ENCODE measurements around the gene IL1B.
"Not testable (repeated sequence)": the region's sequence is repeated elsewhere in the genome, so short reads cannot be mapped to it uniquely, and the experiment has no call there.

IL1B gene

GRCh38 chr2:112869258-112869842 lies 32.8 kb upstream of the IL1B start:
- Histone ChIP-seq H3K4me1 (ENCODE audit: insufficient read depth, insufficient read length) (peaks cover 7% of the 10 kb centered on the region), H3K4me3 (ENCODE audit: insufficient read length, low read depth) (no peak overlapping the region), H3K9ac (ENCODE audit: insufficient read length, low read depth) (no peak overlapping the region), H3K9me3 (ENCODE audit: insufficient read depth, low read length) (peaks cover 36% of the 10 kb centered on the region), H3K36me3 (ENCODE audit: insufficient read depth, insufficient read length, low read length) (no peaks in the 10 kb centered on the region), H3K27me3 (ENCODE audit: insufficient read depth, insufficient read length) (no peaks in the 10 kb centered on the region)
- TF ChIP-seq YY1 (IDR thresholded peaks at IDR 0.05; ENCODE audit: insufficient read depth, insufficient read length) (no peak), ZNF274 (IDR thresholded peaks at IDR 0.05; ENCODE audit: low read depth, low read length) (no peak), SUZ12 (IDR thresholded peaks at IDR 0.05; ENCODE audit: extremely low read depth, insufficient read depth, insufficient read length) (no peak)
- no peak for DNase-seq (ENCODE audit: low read depth, low spot score)

DNA sequence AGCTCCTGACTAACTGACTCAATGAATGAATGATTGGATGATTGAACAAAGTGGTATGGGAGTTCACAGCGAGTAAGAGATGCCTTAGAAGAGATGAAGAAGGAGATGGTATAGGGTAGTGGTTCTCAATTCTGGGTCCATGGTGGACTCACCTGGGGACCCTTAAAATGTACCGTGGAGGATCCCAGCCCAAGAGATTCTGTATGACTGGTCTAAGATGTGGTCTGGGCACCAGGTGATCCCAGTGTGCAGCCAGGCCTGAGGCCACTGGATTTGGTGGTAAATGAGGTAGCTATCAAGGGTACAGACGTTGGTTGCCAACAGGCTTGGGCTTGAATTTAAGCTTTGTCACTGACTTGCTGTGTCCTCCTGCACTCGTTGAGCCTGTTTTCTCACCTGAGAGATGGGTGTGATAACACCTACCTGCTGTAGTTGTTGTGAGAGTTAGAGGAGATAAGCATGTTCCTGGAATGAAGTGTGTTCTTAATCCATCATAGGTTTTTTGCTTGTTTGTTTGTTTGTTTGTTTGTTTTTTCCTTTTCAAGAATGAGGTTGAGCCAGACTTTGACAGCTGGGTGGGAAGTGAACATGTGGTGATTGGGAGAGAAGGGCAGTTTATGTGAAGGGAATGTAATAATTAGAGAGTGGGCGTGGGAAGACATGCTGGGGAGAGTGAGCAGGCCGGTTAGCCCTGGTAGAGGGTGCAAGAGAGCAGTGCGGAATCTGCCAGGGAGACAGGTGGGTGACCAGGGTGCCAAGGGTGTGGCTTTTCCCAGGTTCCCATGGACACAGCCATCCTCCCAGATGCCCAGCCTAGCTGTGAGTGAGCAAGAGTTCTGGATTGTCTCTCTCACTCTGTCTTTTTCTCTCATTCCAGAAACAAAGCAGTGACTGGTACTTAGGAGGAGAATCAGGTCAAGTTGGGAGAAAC lies 31.4 kb upstream of the IL1B start:
- H3K36me3 ChIP-seq (ENCODE audit: insufficient read depth, insufficient read length, low read length) = no peaks in the 10 kb centered on the region
- peaks cover 7% of the 10 kb centered on the region for H3K4me1 ChIP-seq (ENCODE audit: insufficient read depth, insufficient read length)
- no peak overlapping the region for H3K9ac ChIP-seq (ENCODE audit: insufficient read length, low read depth)
- TF ChIP-seq ZNF274 (IDR thresholded peaks at IDR 0.05; ENCODE audit: low read depth, low read length) (no peak), YY1 (IDR thresholded peaks at IDR 0.05; ENCODE audit: insufficient read depth, insufficient read length) (no peak), SUZ12 (IDR thresholded peaks at IDR 0.05; ENCODE audit: extremely low read depth, insufficient read depth, insufficient read length) (no peak)
- H3K9me3 ChIP-seq (ENCODE audit: insufficient read depth, low read length) = peaks cover 48% of the 10 kb centered on the region
- no peaks in the 10 kb centered on the region for H3K27me3 ChIP-seq (ENCODE audit: insufficient read depth, insufficient read length)
- H3K4me3 ChIP-seq (ENCODE audit: insufficient read length, low read depth) = no peak overlapping the region
- no peak for DNase-seq (ENCODE audit: low read depth, low spot score)

- peaks cover 64% of the 10 kb centered on the region for H3K9me3 ChIP-seq (ENCODE audit: insufficient read depth, low read length)
- H3K36me3 ChIP-seq (ENCODE audit: insufficient read depth, insufficient read length, low read length) = no peaks in the 10 kb centered on the region
- TF ChIP-seq ZNF274 (IDR thresholded peaks at IDR 0.05; ENCODE audit: low read depth, low read length) = no peak
- TF ChIP-seq YY1 (IDR thresholded peaks at IDR 0.05; ENCODE audit: insufficient read depth, insufficient read length) = no peak
- TF ChIP-seq SUZ12 (IDR thresholded peaks at IDR 0.05; ENCODE audit: extremely low read depth, insufficient read depth, insufficient read length) = no peak
- peaks cover 6% of the 10 kb centered on the region for H3K4me1 ChIP-seq (ENCODE audit: insufficient read depth, insufficient read length)
- no peak overlapping the region for H3K4me3 ChIP-seq (ENCODE audit: insufficient read length, low read depth)
- DNase-seq (ENCODE audit: low read depth, low spot score) = no peak
- no peak overlapping the region for H3K9ac ChIP-seq (ENCODE audit: insufficient read length, low read depth)
- H3K27me3 ChIP-seq (ENCODE audit: insufficient read depth, insufficient read length) = no peaks in the 10 kb centered on the region
Observed at GRCh38 chr2:112866128-112866835, 29.7 kb upstream of the IL1B start.

GRCh38 chr2:112864072-112864471 lies 27.5 kb upstream of the IL1B start:
- peaks cover 86% of the 10 kb centered on the region for H3K9me3 ChIP-seq (ENCODE audit: insufficient read depth, low read length)

GRCh38 chr2:112859406-112860183 lies 23.0 kb upstream of the IL1B start:
- not testable (repeated sequence) for H3K9ac ChIP-seq (ENCODE audit: insufficient read length, low read depth); DNase-seq (ENCODE audit: low read depth, low spot score); H3K36me3 ChIP-seq (ENCODE audit: insufficient read depth, insufficient read length, low read length); H3K4me3 ChIP-seq (ENCODE audit: insufficient read length, low read depth); H3K4me1 ChIP-seq (ENCODE audit: insufficient read depth, insufficient read length); H3K27me3 ChIP-seq (ENCODE audit: insufficient read depth, insufficient read length)
- peaks cover 70% of the 10 kb centered on the region for H3K9me3 ChIP-seq (ENCODE audit: insufficient read depth, low read length)

More at GRCh38 chr2:112864072-112864471, 27.5 kb upstream of the IL1B start:
- DNase-seq (ENCODE audit: low read depth, low spot score) = no peak
- H3K27me3 ChIP-seq (ENCODE audit: insufficient read depth, insufficient read length) = no peaks in the 10 kb centered on the region
- TF ChIP-seq YY1 (IDR thresholded peaks at IDR 0.05; ENCODE audit: insufficient read depth, insufficient read length) = no peak
- no peak for TF ChIP-seq SUZ12 (IDR thresholded peaks at IDR 0.05; ENCODE audit: extremely low read depth, insufficient read depth, insufficient read length)
- TF ChIP-seq ZNF274 (IDR thresholded peaks at IDR 0.05; ENCODE audit: low read depth, low read length) = no peak
- H3K4me3 ChIP-seq (ENCODE audit: insufficient read length, low read depth) = no peak overlapping the region
- no peak overlapping the region for H3K9ac ChIP-seq (ENCODE audit: insufficient read length, low read depth)
- no peaks in the 10 kb centered on the region for H3K36me3 ChIP-seq (ENCODE audit: insufficient read depth, insufficient read length, low read length)
- H3K4me1 ChIP-seq (ENCODE audit: insufficient read depth, insufficient read length) = no peaks in the 10 kb centered on the region

GRCh38 chr2:112850588-112850987 lies 14.0 kb upstream of the IL1B start:
- peaks cover 10% of the 10 kb centered on the region; the same call in 1 of the 2 replicates for H3K9me3 ChIP-seq (ENCODE audit: insufficient read depth, low read length)
- H3K36me3 ChIP-seq (ENCODE audit: insufficient read depth, insufficient read length, low read length) = no peaks in the 10 kb centered on the region
- H3K4me3 ChIP-seq (ENCODE audit: insufficient read length, low read depth) = no peak overlapping the region
- H3K9ac ChIP-seq (ENCODE audit: insufficient read length, low read depth) = no peak overlapping the region
- H3K4me1 ChIP-seq (ENCODE audit: insufficient read depth, insufficient read length) = peaks cover 10% of the 10 kb centered on the region
- TF ChIP-seq SUZ12 (IDR thresholded peaks at IDR 0.05; ENCODE audit: extremely low read depth, insufficient read depth, insufficient read length) (no peak), YY1 (IDR thresholded peaks at IDR 0.05; ENCODE audit: insufficient read depth, insufficient read length) (no peak), ZNF274 (IDR thresholded peaks at IDR 0.05; ENCODE audit: low read depth, low read length) (no peak)
- peak; percentile 74 for DNase-seq (ENCODE audit: low read depth, low spot score)
- no peaks in the 10 kb centered on the region for H3K27me3 ChIP-seq (ENCODE audit: insufficient read depth, insufficient read length)
